ENCODE results near the gene SFXN5.

GRCh38 chr2:72911256-72911655 lies 160.3 kb downstream of the SFXN5 start:
- TF ChIP-seq TCF7L2 (IDR thresholded peaks at IDR 0.05; ENCODE audit: low read depth, low read length) (no peak), CTCF (IDR thresholded peaks at IDR 0.05) (no peak), SIN3A (IDR thresholded peaks at IDR 0.05; ENCODE audit: borderline replicate concordance, insufficient read depth, low read depth, low read length) (no peak)

Measured in Panc1 (cell line).